HG03280 (cell line): ENCODE measurements around the gene KIRREL1.

Source experiments
- ATAC-seq: cut with Tn5 transposase; IDR thresholded peaks from one replicate; pipeline ENCODE4 v1.9.1; 2021; ENCODE audit warnings: mild to moderate bottlenecking, moderate library complexity; ENCODE audit not compliant: unreplicated experiment

KIRREL1 gene

DNA sequence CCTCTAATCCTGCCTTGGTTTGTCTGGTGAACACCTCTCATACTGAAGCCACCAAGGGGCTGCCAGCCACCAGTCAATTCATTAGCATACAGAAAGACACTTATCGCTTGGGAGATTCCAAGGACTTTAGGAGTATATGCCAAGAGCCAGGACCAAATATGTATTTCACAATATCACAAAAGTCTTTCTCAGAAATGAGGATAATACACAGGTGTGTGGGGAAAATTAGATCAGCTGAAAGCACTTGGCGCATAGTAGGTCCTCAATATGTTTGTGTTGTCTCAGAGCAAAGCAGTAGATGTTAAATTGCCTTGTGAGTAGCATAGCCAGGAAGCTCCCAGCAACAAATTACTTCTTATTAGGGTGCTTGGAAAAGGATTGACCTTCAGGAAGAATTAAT, 34.1 kb downstream of the KIRREL1 start:
- ATAC-seq: no peak

GRCh38 chr1:158028969-158029368, 35.5 kb downstream of the KIRREL1 start:
- ATAC-seq: no peak

DNA sequence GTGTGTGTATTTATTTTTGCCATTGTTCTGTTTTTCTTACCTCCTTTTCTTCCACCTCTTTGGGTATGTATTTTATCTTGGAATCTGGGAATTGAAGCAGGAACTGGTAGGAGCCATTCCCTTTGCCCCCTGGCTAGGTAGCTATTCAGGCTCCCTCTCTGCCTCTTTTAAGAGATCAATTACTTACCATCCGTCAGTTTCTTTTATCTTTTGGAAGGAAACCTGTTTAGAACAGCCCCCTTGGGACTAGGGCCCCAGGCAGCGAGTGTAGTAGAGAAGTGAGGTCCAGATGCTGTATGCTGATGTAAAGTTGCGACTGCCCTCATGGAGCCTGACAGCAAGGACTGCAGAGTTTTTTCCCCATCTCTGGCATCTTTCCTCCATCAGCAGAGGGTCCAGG, 41.6 kb downstream of the KIRREL1 start:
- ATAC-seq: no peak

- no peak for ATAC-seq
Observed at GRCh38 chr1:158035976-158036583, 42.6 kb downstream of the KIRREL1 start.

DNA sequence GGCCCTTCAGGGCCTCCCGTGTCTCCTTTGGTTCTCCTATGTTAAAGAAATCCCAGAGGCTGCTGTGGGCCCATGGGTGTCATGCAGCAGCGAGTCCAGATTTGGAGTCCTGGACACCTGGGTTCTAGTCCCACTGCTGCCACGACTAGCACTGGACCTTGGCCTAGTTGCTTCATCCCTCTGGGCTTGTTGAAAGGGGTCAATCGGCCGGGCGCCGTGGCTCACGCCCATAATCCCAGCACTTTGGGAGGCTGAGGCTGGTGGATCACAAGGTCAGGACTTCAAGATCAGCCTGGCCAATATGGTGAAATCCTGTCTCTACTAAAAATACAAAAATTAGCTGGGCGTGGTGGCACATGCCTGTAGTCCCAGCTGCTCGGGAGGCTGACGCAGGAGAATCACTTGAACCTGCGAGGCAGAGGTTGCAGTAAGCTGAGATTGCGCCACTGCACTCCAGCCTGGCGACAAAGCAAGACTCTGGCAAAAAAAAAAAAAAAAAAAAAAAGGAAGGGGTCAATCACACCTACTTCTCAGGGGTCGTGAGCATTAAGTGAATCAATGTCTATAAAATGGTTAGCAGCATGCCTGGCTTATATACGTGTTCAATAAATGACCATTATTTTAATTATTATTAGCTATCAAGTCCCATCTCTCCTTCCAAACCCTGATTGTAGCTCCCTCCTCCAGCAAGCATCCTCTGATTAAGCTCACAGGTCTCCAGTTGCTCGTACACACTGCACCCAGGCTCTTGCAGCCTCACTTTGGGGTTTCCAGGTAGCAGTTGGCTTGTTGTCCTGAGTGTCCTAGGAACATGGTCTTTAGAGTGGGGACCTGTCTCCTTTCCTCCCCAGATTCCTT, 43.8 kb downstream of the KIRREL1 start:
- ATAC-seq: no peak

DNA sequence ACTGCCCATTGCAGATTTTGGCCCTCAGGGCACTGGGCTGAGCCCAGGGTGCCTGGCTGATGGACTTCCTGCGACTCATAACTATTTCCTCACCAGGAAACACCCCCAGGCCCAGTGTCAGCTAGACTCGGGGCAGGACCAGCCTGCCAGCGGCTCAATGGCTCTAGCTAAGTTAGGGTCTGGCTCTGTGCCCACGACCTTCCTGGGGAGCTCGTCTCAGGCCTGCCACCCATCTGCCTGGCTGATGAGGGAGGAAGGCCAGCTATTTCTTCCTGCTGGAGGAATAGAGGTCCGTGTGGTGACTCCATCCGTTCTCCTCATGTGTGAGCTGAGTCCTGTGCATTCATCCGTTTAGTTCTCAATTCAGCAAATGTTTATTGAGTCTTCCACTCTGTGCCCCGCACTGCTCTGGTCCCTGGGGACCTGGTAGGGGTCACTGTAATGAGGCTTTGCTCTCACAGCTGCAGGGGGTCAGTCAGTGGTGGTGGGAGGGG, 44.5 kb downstream of the KIRREL1 start:
- no peak for ATAC-seq

- ATAC-seq: no peak
Observed at GRCh38 chr1:158038793-158039192, 45.3 kb downstream of the KIRREL1 start.

DNA sequence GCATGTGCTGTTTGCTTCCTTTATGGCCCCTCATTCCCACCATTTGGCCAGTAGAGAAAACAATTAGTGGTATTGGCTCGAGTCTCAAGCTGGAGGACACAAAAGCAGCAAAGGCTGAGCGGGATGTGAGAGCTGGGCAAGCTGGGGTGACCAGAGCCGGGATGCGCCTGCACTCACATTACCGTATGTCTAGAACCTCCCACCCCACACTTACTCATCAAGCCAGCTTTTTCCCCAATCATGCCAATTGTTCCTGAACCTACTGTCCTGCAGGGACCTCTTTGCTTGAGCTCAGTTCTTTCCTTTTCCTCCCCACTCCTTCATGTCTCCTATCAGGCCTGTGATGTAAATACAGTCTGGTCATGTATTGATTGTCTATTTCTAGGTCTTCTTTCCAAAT, 45.9 kb downstream of the KIRREL1 start:
- no peak for ATAC-seq

DNA sequence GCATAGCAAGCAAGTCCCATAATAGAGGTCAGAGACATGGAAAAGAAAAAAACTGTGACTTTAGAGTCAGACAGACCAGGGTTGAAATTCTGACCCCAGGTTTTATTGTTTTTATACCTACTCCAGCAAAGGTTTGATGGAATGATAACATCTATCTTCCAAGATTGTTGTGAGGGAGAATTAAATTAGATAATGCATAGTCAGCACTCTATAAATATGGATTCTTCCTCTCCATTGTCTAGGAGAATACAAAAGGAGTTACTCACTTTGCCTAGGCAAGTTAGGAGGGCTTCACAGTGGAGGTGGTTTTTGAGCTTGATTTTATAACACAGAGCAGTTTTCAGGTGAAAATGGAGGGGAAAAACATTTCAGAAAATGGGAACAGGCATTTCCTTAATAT, 46.9 kb downstream of the KIRREL1 start:
- ATAC-seq: no peak

DNA sequence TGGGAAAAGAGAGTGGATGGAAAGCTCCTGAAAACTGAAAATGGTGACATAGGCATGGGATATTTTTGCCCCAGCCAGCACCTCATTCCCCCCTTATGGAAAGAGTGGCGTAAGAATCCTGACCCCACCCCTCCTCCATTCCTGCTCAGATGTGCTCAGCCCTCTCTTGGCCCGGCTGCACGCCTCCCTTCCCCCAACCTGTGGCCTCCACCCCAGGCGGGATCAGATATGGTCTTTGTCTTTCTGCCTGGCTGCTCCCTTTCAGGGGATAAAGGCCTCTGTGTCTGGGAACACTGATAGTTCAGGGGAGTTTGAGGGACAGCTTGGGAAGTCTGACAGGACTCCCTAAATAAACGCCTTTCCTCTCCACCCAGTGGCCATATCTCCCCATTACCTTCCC, 49.8 kb downstream of the KIRREL1 start:
- no peak for ATAC-seq

GRCh38 chr1:158045639-158046038, 52.2 kb downstream of the KIRREL1 start:
- no peak for ATAC-seq

DNA sequence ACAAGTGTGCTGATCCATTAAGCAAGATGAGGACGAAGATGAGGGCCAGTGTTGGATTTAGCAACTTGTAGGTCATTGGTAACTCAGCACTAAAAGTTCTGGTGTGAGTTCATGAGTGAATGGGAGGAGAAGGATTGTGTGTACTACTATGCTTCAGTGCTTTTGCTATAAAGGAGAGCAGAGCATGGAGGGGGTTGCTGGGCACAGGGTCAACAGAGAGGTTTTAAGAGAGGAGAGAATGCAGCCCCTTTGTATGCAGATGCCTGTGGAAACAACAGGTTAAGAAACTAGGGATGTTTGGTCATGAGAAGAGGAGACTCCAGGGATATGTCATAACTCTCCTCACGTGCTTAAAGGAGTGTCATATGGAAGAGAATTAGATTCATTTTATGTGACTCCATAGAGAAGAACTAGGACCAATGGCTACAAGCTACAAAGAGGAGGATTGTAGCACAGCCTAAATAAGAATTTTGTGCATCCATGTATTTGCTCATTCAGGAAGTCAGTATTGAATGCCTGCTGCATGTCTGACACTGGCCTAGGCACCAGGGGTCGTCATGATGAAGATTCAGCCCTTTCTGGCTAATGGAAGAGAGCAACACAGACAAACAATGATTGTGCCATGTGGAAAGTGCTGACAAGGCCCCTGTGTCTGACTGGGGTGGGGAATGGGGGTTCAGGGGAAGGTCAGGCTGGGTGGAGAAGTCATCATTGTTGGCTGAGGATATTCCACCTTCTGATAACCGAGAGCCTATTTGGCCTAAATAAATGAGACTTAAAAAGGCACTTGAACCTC, 53.5 kb downstream of the KIRREL1 start:
- ATAC-seq: no peak

DNA sequence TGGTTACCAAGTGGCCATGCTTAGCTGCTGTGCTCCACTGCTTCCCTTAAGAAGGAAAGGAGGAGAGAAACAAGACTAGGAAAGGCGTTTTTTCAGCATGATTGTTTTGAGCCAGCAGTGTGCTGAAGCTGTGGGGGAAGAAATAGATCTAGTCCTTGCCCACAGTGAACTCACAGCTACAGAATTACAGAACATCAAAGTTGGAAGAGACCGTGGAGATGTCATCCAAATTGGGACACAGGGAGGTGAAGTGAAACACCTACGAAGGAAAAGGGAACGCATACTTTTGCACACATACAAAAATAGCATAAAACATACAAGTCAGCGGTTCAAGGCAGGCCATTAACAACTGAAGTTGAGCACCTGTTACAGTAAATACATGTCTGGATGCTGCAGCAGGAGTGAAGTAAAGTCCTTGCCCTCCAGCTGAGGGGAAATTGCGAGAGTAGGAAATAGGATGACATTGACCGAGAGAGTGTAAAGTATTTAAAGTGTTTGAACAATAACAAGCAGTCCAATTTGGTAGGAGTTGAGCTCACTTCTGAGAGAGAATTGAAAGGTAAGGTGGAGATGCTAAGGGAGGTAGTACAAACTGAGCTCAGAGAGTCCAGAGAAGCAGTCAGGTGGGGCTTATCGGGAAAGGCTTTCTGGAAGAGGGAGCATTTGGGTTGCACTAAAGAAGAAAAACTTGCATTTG, 55.1 kb downstream of the KIRREL1 start:
- ATAC-seq: no peak

DNA sequence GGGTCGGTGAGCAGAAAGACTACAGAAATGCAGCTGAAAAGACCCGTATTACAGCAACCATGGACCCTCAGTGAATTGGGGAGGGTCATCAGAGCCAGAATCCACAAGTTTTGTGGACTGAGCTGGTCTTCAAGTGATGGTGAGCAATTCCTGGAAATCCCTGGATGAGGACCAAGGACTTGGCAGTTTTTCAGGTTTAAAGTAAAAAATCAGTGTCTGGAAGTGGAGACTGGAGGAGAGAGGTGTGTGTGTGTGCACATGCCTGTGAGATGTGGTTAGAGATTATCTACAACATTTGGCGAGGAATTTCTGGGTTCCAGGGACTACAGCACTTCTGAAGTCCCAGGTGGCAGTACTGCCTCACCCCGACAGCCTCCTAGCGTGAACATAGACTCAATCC, 56.4 kb downstream of the KIRREL1 start:
- ATAC-seq: no peak

GRCh38 chr1:158053276-158053675, 59.8 kb downstream of the KIRREL1 start:
- no peak for ATAC-seq

GRCh38 chr1:158054721-158055120, 61.3 kb downstream of the KIRREL1 start:
- no peak for ATAC-seq

GRCh38 chr1:158055854-158056253, 62.4 kb downstream of the KIRREL1 start:
- no peak for ATAC-seq

DNA sequence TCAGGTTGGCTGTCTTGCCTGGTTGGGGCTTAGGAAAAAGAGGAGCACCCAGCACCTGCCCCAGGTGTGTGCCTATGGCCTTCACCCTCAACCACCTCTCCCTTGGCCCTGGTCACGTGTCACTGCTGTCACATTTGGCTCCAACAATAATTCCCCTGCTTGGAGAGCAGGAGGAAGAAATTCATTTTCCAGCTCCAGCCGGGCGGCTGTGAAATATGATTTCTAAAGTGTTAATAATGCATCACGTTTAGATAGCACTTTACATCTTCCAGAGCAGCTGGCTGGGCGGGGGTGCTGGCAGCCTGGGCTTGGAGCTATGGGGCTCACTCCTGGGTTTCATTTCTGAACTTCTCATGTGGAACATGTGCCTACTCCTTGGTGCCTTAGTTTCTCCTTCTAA, 63.1 kb downstream of the KIRREL1 start:
- ATAC-seq: no peak

GRCh38 chr1:158058237-158058985, 65.0 kb downstream of the KIRREL1 start:
- no peak for ATAC-seq

GRCh38 chr1:158059984-158060383, 66.5 kb downstream of the KIRREL1 start:
- ATAC-seq: no peak
